Suprapubic skin (tissue), 4 donors: ENCODE results near the gene GFER.

Experiments used
- EP300 ChIP-seq: sonication (generic); formaldehyde crosslinking; IDR thresholded peaks from one replicate; pipeline ENCODE4 v1.6.1; 2017; ENCODE audit warnings: antibody characterized with exemption
- POLR2A ChIP-seq, 2 donors: fragments of 450-650 bp; IDR thresholded peaks; one replicate each; pipeline ENCODE4 v1.6.1; 2017; ENCODE audit warnings: antibody characterized with exemption in 2 of 2, mild to moderate bottlenecking in 2 of 2, moderate library complexity in 2 of 2
- POLR2AphosphoS5 ChIP-seq, 3 donors: sonication (generic); formaldehyde crosslinking; IDR thresholded peaks; one replicate each; pipeline ENCODE4 v1.6.1; 2017; ENCODE audit warnings: antibody characterized with exemption in 3 of 3
- TF ChIP-seq, protein P1 (sequence below), 2 donors: fragments of 200-600 bp in 1 of 2; fragments of 450-650 bp in 1 of 2; sonication (generic) in 1 of 2; IDR thresholded peaks; one replicate each; pipeline ENCODE4 v1.5.1; 2016 to 2019; ENCODE audit warnings: antibody characterized with exemption in 2 of 2, mild to moderate bottlenecking in 1 of 2, moderate library complexity in 1 of 2

- TF ChIP-seq EP300 (no peak), POLR2A (IDR thresholded peaks at IDR 0.05) (no peak), POLR2AphosphoS5 (IDR thresholded peaks at IDR 0.05) (no peak)
- TF ChIP-seq, protein P1, sequence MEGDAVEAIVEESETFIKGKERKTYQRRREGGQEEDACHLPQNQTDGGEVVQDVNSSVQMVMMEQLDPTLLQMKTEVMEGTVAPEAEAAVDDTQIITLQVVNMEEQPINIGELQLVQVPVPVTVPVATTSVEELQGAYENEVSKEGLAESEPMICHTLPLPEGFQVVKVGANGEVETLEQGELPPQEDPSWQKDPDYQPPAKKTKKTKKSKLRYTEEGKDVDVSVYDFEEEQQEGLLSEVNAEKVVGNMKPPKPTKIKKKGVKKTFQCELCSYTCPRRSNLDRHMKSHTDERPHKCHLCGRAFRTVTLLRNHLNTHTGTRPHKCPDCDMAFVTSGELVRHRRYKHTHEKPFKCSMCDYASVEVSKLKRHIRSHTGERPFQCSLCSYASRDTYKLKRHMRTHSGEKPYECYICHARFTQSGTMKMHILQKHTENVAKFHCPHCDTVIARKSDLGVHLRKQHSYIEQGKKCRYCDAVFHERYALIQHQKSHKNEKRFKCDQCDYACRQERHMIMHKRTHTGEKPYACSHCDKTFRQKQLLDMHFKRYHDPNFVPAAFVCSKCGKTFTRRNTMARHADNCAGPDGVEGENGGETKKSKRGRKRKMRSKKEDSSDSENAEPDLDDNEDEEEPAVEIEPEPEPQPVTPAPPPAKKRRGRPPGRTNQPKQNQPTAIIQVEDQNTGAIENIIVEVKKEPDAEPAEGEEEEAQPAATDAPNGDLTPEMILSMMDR (IDR thresholded peaks at IDR 0.05) = no peak
These were observed 25.2 kb upstream of the GFER start for GRCh38 chr16:1958715-1959268.
